Osteoblast (primary cell): Measurements from ENCODE around the gene CZIB. TPM values are rescaled to one million over a fixed set of nuclear protein-coding genes. Genes with fewer than 3 reads are reported as not detected.

Experiments used
- DNase-seq: peaks from one replicate; pipeline ENCODE4 v3.0.0; 2011; ENCODE audit warnings: low spot score, mixed read lengths; ENCODE audit not compliant: insufficient read length; ENCODE audit errors: missing footprints
- H2AFZ ChIP-seq: 2 replicates; pipeline ENCODE4 v1.6.0; 2011; ENCODE audit warnings: mild to moderate bottlenecking, low read length
- H3K27ac ChIP-seq: 2 replicates; pipeline ENCODE4 v1.5.1; 2011; ENCODE audit warnings: mild to moderate bottlenecking, low read depth, low read length, moderate library complexity
- H3K27me3 ChIP-seq: 2 replicates; pipeline ENCODE4 v1.6.0; 2012; ENCODE audit warnings: mild to moderate bottlenecking, control low read depth, inconsistent platforms, low read length, moderate library complexity; ENCODE audit not compliant: insufficient read depth
- H3K36me3 ChIP-seq: 2 replicates; pipeline ENCODE4 v1.5.1; 2011; ENCODE audit warnings: mild to moderate bottlenecking, low read length, control low read depth, moderate library complexity; ENCODE audit not compliant: insufficient read depth
- H3K4me1 ChIP-seq: 2 replicates; pipeline ENCODE4 v1.5.1; 2011; ENCODE audit warnings: mild to moderate bottlenecking, low read length, control low read depth, moderate library complexity; ENCODE audit not compliant: insufficient read depth
- H3K4me2 ChIP-seq: 2 replicates; pipeline ENCODE4 v1.6.0; 2011; ENCODE audit warnings: mild to moderate bottlenecking, low read length; ENCODE audit not compliant: insufficient read depth
- H3K4me3 ChIP-seq: fragments of 200-600 bp; sonication (generic); 3 replicates; pipeline ENCODE4 v1.5.1; 2012; ENCODE audit warnings: mild to moderate bottlenecking, low read length, inconsistent platforms; ENCODE audit not compliant: insufficient read depth
- H3K79me2 ChIP-seq: 2 replicates; pipeline ENCODE4 v1.6.0; 2012; ENCODE audit warnings: mild to moderate bottlenecking, low read length, control low read depth, inconsistent platforms; ENCODE audit not compliant: insufficient read depth
- H3K9me3 ChIP-seq: 2 replicates; pipeline ENCODE4 v1.5.1; 2011; ENCODE audit warnings: low read depth, low read length, control low read depth
- H4K20me1 ChIP-seq: 2 replicates; pipeline ENCODE4 v1.6.0; 2012; ENCODE audit warnings: mild to moderate bottlenecking, low read length, control low read depth; ENCODE audit not compliant: insufficient read depth
- total RNA-seq: library from RNA; depleted of rRNA; stranded (reverse); fragments of >200 nt; gene quantifications from 2 replicates; pipeline ENCODE4 v1.2.3, GENCODE V29; 2012
- TF ChIP-seq, protein P1 (sequence below): IDR thresholded peaks from 2 replicates; pipeline ENCODE4 v1.5.1; 2011; ENCODE audit warnings: mild to moderate bottlenecking, low read depth, low read length, moderate library complexity; ENCODE audit errors: extremely low read depth

Gene CZIB
- total RNA-seq, 1 donor = 63.7 TPM

DNA sequence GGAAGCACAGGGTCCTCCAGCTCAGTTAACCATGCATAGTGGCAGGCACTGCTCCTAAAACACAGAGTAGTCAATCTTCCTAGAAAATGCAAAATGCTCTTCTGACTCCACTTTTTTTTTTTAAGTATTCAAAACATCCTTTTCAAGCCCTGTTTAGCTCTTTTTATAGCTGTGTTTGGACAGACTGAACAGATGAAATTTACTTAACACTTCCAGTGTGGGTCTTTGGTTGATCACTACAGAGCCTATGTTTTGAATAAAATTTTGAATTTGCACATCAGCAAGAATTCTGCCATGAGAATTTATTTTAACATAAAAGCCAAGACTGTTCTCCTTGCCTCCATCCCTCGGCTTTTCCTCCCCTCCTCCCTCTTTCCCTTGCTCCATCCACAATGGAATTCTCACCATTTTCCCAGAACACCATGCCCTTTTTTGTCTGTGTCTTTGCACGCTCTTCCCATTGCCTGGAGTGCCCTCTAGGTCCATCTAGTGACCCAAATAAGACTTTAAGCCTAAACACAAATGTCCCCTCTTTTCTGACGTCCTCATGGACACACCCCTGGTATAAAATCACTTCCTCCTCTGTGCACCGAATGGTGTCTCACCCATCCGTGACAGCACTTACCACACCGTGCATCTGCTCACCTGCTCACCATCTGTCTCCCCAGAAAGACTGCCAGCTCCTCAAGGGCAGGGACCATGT is 47.9 kb downstream of the CZIB start:
- TF ChIP-seq, protein P1, sequence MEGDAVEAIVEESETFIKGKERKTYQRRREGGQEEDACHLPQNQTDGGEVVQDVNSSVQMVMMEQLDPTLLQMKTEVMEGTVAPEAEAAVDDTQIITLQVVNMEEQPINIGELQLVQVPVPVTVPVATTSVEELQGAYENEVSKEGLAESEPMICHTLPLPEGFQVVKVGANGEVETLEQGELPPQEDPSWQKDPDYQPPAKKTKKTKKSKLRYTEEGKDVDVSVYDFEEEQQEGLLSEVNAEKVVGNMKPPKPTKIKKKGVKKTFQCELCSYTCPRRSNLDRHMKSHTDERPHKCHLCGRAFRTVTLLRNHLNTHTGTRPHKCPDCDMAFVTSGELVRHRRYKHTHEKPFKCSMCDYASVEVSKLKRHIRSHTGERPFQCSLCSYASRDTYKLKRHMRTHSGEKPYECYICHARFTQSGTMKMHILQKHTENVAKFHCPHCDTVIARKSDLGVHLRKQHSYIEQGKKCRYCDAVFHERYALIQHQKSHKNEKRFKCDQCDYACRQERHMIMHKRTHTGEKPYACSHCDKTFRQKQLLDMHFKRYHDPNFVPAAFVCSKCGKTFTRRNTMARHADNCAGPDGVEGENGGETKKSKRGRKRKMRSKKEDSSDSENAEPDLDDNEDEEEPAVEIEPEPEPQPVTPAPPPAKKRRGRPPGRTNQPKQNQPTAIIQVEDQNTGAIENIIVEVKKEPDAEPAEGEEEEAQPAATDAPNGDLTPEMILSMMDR = peak; percentile 62
- DNase-seq = peak; percentile 94
- peak overlapping the region; percentile 33 for H3K4me3 ChIP-seq
- peak overlapping the region; percentile 88 for H2AFZ ChIP-seq
- no peaks in the 10 kb centered on the region for H4K20me1 ChIP-seq
- H3K36me3 ChIP-seq = no peaks in the 10 kb centered on the region
- peaks cover 28% of the 10 kb centered on the region for H3K4me1 ChIP-seq
- H3K79me2 ChIP-seq = no peaks in the 10 kb centered on the region
- peak overlapping the region; percentile 14 for H3K27ac ChIP-seq
- H3K4me2 ChIP-seq = peak overlapping the region; percentile 56
- H3K27me3 ChIP-seq = no peaks in the 10 kb centered on the region
- no peaks in the 10 kb centered on the region for H3K9me3 ChIP-seq

DNA sequence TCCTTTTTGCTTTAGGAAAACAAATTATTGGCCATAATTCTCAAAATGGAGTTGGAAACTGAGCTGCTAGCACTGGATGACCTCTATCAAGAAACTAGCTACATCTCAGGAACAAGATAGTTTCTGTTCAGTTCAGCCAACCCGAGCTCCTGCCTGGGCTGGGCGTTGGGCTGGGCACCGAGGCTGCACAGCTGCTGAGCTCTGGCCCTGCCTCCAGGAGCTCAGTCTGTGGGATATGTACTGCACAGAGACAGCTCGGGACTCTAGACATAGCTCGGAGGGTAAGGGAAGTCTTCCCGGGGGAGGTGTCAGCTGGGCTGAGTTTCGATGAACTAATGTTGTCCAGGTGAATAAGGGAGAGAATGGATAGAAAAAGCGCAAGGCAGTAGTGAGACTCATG is 53.5 kb downstream of the CZIB start:
- Histone ChIP-seq H3K4me3 (no peak overlapping the region), H2AFZ (peak overlapping the region; percentile 65), H3K9me3 (no peaks in the 10 kb centered on the region), H3K4me1 (peaks cover 7% of the 10 kb centered on the region), H3K4me2 (peak overlapping the region; percentile 53), H3K27ac (no peak overlapping the region), H3K36me3 (no peaks in the 10 kb centered on the region), H3K79me2 (no peaks in the 10 kb centered on the region), H3K27me3 (no peaks in the 10 kb centered on the region), H4K20me1 (no peaks in the 10 kb centered on the region)
- peak; percentile 72 for DNase-seq
- TF ChIP-seq, protein P1 = no peak

DNA sequence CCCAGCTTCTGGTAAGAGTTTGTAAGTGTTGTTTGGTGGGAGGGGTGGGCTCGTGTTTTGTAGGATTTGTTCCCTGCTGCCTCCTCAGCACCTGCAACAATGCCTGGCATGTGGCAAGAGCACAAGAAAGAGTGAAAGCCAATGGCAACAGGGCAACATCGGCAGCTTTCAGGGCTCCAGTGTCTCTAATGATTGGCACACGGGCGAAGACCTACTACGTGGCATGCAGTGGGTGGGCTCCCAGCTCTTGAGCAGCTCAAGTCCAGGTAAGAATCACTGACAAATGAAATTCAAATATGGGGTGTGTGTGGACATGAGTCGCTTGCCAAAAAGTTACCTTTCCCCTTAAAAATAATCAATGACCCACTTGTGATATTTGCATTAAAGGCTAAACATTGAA is 54.1 kb downstream of the CZIB start:
- Histone ChIP-seq H3K27me3 (no peaks in the 10 kb centered on the region), H3K4me3 (no peak overlapping the region), H3K4me1 (peaks cover 7% of the 10 kb centered on the region), H3K79me2 (no peaks in the 10 kb centered on the region), H4K20me1 (no peaks in the 10 kb centered on the region), H3K36me3 (no peaks in the 10 kb centered on the region), H2AFZ (peak overlapping the region; percentile 65), H3K27ac (no peak overlapping the region), H3K4me2 (peak overlapping the region; percentile 53), H3K9me3 (no peaks in the 10 kb centered on the region)
- TF ChIP-seq, protein P1 = no peak
- DNase-seq = no peak

DNA sequence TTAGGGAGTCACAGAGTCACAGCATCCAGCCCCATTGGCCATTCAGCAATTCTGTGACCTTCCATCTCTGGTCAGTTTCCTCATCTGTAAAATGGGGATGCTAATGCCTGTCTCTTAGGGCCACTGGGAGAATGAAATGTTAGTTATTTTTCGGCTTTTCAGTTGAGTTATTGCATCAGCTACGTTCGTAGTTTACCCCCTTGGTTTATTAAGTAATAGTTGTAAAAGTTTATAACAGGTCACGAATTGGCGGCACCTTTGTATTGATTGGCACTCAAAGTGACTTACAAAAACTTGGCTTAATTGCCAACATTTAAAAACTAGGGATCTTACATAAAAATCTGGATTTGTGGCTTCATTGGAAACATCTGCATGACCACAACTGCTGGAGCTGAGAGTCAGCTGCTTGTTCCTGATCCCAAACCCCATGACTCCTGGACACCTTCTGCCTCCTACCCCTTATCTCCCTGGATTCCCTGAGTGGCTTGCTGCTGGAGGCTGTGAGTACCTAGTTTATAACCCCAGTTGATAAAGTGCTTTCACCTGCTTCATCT is 54.9 kb downstream of the CZIB start:
- peak; percentile 42 for DNase-seq
- Histone ChIP-seq H3K4me1 (peaks cover 7% of the 10 kb centered on the region), H3K27me3 (no peaks in the 10 kb centered on the region), H4K20me1 (no peaks in the 10 kb centered on the region), H2AFZ (no peak overlapping the region), H3K4me3 (no peak overlapping the region), H3K36me3 (no peaks in the 10 kb centered on the region), H3K27ac (no peak overlapping the region), H3K79me2 (no peaks in the 10 kb centered on the region), H3K9me3 (no peaks in the 10 kb centered on the region), H3K4me2 (no peak overlapping the region)
- TF ChIP-seq, protein P1 = no peak
